Thyroid gland (tissue), 4 donors: ENCODE measurements around the gene HYOU1. TPM values are rescaled to one million over a fixed set of nuclear protein-coding genes. Genes with fewer than 3 reads are reported as not detected.
A peak's percentile ranks its signal among the peaks of the same experiment; 100 is the strongest.
"Not testable (repeated sequence)": the region's sequence is repeated elsewhere in the genome, so short reads cannot be mapped to it uniquely, and the experiment has no call there.

Source experiments
- DNase-seq, 2 donors: peaks; one replicate each; pipeline ENCODE4 v3.0.0-alpha.2; 2019
- H3K27ac ChIP-seq, 3 donors: fragments of 200-600 bp; sonication (generic); 1 replicate in 2 of 3; 2 replicates in 1 of 3; pipeline ENCODE4 v1.5.1; 2016 to 2019; ENCODE audit warnings: mild to moderate bottlenecking in 1 of 3, moderate library complexity in 1 of 3
- H3K27me3 ChIP-seq: fragments of 200-600 bp; sonication (generic); one replicate; pipeline ENCODE4 v1.5.1; 2019
- H3K36me3 ChIP-seq, 2 donors: fragments of 200-600 bp; sonication (generic); one replicate each; pipeline ENCODE4 v1.5.1; 2016 to 2019
- H3K4me1 ChIP-seq, 2 donors: fragments of 200-600 bp; sonication (generic); one replicate each; pipeline ENCODE4 v1.5.1; 2017 to 2019
- H3K4me3 ChIP-seq, 3 donors: fragments of 200-600 bp; sonication (generic); replicated peaks in 1 of 3; 1 replicate in 2 of 3; 2 replicates in 1 of 3; pipeline ENCODE4 v1.5.1; 2016; ENCODE audit warnings: mild to moderate bottlenecking in 1 of 3
- H3K9me3 ChIP-seq: fragments of 200-600 bp; sonication (generic); one replicate; pipeline ENCODE4 v1.5.1; 2017
- POLR2A ChIP-seq, 2 donors: fragments of 450-650 bp; IDR thresholded peaks; one replicate each; pipeline ENCODE4 v1.6.1; 2017; ENCODE audit warnings: antibody characterized with exemption in 2 of 2, mild to moderate bottlenecking in 2 of 2, moderate library complexity in 1 of 2
- WGBS, 2 donors: methylation state at CpG; one replicate each; pipeline ENCODE4 v1.1.5; 2017; 5-methylcytosine and 5-hydroxymethylcytosine counted together
- intact Hi-C: fragments of 100-400 bp; cut with DNase I; formaldehyde crosslinking; loops from one replicate; pipeline ENCODE4 v1.15.1; 2023
- total RNA-seq, 4 donors: library from RNA; depleted of rRNA; stranded (reverse); fragments of >200 nt; gene quantifications; one replicate each; pipeline ENCODE4 v1.2.3, GENCODE V29; 2016
- TF ChIP-seq, protein P1 (sequence below), 6 experiments: fragments of 200-600 bp in 3 of 6; fragments of 450-650 bp in 3 of 6; sonication (generic) in 3 of 6; IDR thresholded peaks; one replicate each; pipeline ENCODE4 v1.5.1; 2016 to 2019; ENCODE audit warnings: antibody characterized with exemption in 6 of 6, mild to moderate bottlenecking in 2 of 6, inconsistent platforms in 1 of 6, moderate library complexity in 1 of 6

The HYOU1 gene
- total RNA-seq, 4 donors from 2014 or later: 145 to 369 (median 320) TPM

DNA sequence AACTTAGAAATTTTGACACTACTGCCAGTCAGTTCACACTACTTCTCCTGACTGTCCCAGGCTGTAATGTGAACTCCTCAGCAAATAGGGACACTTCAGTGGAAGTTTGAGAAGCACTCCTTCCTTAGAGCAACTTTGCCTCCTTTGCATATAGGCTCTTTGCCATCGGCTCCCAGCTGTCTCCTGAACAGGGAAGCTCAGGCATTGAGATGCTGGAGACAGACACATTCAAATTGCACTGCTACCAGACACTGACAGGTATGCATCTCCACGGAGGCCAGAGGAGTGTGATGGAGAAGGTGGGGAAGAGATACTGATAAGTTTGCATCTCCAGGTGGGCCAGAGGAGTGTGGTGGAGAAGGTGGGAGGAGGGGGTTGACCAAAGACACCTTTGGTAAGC lies 37.0 kb downstream of the HYOU1 start:
- intact Hi-C loops: no loop called here
- H3K4me3 ChIP-seq: peak overlapping the region in 1 of 3 donors; percentile 97
- TF ChIP-seq POLR2A (IDR thresholded peaks at IDR 0.05): no peak
- TF ChIP-seq, protein P1, sequence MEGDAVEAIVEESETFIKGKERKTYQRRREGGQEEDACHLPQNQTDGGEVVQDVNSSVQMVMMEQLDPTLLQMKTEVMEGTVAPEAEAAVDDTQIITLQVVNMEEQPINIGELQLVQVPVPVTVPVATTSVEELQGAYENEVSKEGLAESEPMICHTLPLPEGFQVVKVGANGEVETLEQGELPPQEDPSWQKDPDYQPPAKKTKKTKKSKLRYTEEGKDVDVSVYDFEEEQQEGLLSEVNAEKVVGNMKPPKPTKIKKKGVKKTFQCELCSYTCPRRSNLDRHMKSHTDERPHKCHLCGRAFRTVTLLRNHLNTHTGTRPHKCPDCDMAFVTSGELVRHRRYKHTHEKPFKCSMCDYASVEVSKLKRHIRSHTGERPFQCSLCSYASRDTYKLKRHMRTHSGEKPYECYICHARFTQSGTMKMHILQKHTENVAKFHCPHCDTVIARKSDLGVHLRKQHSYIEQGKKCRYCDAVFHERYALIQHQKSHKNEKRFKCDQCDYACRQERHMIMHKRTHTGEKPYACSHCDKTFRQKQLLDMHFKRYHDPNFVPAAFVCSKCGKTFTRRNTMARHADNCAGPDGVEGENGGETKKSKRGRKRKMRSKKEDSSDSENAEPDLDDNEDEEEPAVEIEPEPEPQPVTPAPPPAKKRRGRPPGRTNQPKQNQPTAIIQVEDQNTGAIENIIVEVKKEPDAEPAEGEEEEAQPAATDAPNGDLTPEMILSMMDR (IDR thresholded peaks at IDR 0.05): no peak
- no peak for DNase-seq
- no peaks in the 10 kb centered on the region for H3K9me3 ChIP-seq
- H3K36me3 ChIP-seq: peaks cover 30 to 41% of the 10 kb centered on the region in 2 donors
- H3K27me3 ChIP-seq: no peaks in the 10 kb centered on the region
- WGBS, 2 donors: 32 to 46% methylated on average over 2 of the region's 2 CpGs
- H3K4me1 ChIP-seq: peaks cover 17 to 30% of the 10 kb centered on the region in 2 donors
- H3K27ac ChIP-seq: no peak overlapping the region

DNA sequence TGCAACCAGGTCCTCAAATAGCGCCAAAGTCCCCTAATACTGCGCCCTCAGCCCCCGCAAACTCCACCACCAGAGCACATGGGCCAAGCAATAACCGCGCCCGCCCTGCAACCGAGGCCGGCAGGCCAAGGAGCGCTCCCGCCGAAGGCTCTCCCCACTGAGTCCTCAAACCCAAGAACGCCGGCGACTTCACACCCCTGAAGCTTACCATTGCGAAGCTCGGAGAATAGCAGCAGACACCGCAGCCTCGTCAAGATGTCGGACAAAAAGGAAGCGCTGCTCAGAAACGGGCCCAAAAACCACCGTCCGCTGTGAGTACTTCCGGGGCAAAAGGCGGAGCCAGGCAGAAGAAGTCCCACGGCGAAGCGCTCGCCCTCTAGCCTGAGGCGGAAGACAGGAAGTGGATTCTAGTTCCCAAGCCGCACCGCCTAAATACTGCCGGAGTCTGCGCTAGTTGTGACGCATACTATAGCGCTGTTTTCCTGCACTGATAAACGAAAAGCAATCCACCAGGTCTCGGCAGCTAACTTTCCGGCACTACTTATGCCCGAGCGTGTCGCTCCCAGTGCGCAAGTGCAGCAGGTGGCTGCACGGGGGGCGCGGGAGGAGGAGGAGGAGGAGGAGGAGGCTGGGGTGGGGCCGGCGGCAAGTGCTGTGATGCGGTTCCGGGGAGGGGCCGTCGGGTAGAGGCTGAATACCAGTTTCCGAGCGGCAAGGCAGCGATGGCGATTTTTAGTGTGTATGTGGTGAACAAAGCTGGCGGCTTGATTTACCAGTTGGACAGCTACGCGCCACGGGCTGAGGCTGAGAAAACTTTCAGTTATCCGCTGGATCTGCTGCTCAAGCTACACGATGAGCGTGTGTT lies 38.7 kb downstream of the HYOU1 start, which contains the start of the genes RPS25 and TRAPPC4:
TSS of gene RPS25 (minus strand) at position 270 of the 865 bp plus-strand sequence. CDS start at position 211, 59 bp downstream.
TSS of gene TRAPPC4 (plus strand) at position 693 of the 865 bp plus-strand sequence. CDS start at position 723, 30 bp downstream.
- Histone ChIP-seq H3K9me3 (no peaks in the 10 kb centered on the region), H3K27ac (peak within 1 kb of the TSS; percentile 87 to 95 (median 95)), H3K4me1 (peaks cover 17 to 25% of the 10 kb centered on the region in 2 donors), H3K27me3 (no peaks in the 10 kb centered on the region), H3K4me3 (peak within 1 kb of the TSS; percentile 65 to 97 (median 93)), H3K36me3 (peaks cover 38 to 39% of the 10 kb centered on the region in 2 donors)
- peak in 1 of 2 donors; percentile 75 for TF ChIP-seq POLR2A (IDR thresholded peaks at IDR 0.05)
- TF ChIP-seq, protein P1 (IDR thresholded peaks at IDR 0.05): peak in 1 of 6 experiments; percentile 12
- intact Hi-C loops: no loop called here
- 1% methylated on average over 56 to 62 of the region's 63 CpGs for WGBS, 2 donors
- DNase-seq: peak; percentile 96 to 97

DNA sequence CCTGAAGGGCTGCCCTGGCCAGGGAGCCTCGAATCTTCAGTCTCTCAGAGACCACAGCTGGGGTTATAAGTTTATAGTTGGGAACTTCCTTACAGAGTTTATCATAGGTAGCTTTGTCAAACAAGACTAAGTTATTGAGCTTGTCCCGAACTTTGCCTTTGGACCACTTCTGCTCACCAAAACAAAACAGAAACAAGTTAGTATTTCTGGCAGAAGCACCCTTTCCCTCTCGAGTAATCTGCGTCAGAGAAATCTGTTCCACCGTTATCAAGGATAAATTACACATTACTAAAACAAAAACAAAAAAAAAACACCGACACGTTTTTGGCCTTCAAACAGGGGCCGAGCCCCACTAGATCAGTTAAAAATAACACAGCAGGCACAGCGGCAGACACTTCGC lies 39.6 kb downstream of the HYOU1 start:
- H3K9me3 ChIP-seq, intact Hi-C loops, H3K27me3 ChIP-seq, DNase-seq: not testable (repeated sequence)
- Histone ChIP-seq H3K36me3 (peaks cover 37 to 39% of the 10 kb centered on the region in 2 donors), H3K4me1 (peaks cover 17 to 25% of the 10 kb centered on the region in 2 donors), H3K27ac (peak overlapping the region; percentile 87 to 95 (median 95)), H3K4me3 (peak overlapping the region; percentile 65 to 97 (median 93))
- 3% methylated on average over 10 of the region's 10 CpGs for WGBS, 2 donors

DNA sequence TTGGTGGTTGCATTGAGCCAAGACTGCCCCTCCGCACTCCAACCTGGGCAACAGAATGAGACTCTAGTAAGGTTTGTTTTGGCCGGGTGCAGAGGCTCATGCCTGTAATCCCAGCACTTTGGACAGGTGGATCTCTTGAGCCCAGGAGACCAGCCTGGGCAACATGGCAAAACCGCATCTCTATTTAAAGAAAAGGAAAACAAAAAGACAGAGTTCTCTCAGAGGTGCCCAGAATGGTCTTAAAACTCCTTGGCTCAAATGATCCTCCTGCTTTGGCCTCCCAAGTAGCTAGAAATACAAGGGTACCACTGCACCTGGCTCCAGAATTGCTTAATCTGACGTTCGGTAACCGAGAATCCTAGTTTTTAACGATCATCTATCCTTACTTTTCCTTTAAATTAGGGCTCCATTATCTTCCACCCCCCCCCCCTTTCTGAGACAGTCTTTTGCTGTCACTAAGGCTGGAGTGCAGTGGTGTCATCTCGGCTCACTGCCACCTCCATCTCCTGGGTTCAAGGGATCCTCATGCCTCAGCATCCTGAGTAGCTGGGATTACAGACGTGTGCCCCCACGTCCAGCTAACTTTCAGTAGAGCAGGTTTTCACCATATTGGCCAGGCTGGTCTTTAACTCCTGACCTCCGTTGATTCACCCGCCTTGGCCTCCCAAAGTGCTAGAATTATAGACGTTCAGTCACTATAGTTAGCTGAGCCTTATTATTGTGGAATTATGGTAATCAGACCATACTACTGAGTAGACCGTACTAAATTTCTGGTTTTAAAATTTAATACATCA lies 40.6 kb downstream of the HYOU1 start:
- peaks cover 17 to 25% of the 10 kb centered on the region in 2 donors for H3K4me1 ChIP-seq
- no peak overlapping the region for H3K27ac ChIP-seq
- H3K9me3 ChIP-seq: no peaks in the 10 kb centered on the region
- no peak for TF ChIP-seq POLR2A (IDR thresholded peaks at IDR 0.05)
- TF ChIP-seq, protein P1 (IDR thresholded peaks at IDR 0.05): no peak
- DNase-seq: no peak
- intact Hi-C loops: no loop called here
- H3K36me3 ChIP-seq: peaks cover 30 to 38% of the 10 kb centered on the region in 2 donors
- WGBS, 2 donors: 79 to 81% methylated on average over 14 of the region's 14 CpGs
- no peak overlapping the region for H3K4me3 ChIP-seq
- H3K27me3 ChIP-seq: no peaks in the 10 kb centered on the region

DNA sequence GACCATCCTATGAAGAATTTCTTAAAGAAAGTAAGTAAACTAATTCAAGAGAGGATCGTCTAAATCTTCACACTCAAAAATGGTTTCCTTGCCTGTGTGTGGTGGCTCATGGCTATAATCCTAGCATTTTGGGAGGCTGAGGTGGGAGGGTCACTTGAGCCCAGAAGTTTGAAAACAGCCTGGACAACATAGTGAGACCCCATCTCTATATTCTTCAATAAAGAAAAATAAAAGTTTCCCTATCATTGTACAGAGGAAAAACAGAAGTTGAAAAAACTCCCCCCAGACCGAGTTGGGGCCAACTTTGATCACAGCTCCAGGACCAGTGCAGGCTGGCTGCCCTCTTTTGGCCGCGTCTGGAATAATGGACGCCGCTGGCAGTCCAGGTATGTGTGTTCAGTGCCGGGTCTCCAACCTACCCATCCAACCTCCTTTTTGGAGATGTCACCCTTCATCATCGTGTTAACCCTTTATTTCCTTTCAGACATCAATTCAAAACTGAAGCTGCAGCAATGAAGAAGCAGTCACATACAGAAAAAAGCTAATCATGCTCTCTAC lies 41.9 kb downstream of the HYOU1 start:
- H3K36me3 ChIP-seq: peaks cover 38 to 42% of the 10 kb centered on the region in 2 donors
- H3K4me1 ChIP-seq: peaks cover 16 to 22% of the 10 kb centered on the region in 2 donors
- intact Hi-C loops: no loop called here
- H3K27me3 ChIP-seq: no peaks in the 10 kb centered on the region
- DNase-seq: no peak
- no peak overlapping the region for H3K4me3 ChIP-seq
- no peaks in the 10 kb centered on the region for H3K9me3 ChIP-seq
- H3K27ac ChIP-seq: no peak overlapping the region
- 69 to 74% methylated on average over 8 of the region's 8 CpGs for WGBS, 2 donors
- TF ChIP-seq, protein P1 (IDR thresholded peaks at IDR 0.05): no peak
- no peak for TF ChIP-seq POLR2A (IDR thresholded peaks at IDR 0.05)
